Fibroblast of mammary gland (primary cell): Measurements from ENCODE around the gene DDX51.

Source experiments
- DNase-seq: peaks from one replicate; pipeline ENCODE4 v3.0.0-alpha.2; 2010; ENCODE audit warnings: low read depth
- H3K4me3 ChIP-seq: 2 replicates; pipeline ENCODE4 v1.5.1; 2011; ENCODE audit warnings: low read depth, mild to moderate bottlenecking, low read length, moderate library complexity; ENCODE audit not compliant: control insufficient read depth
- TF ChIP-seq, protein P1 (sequence below): conservative IDR thresholded peaks from 2 replicates; pipeline ENCODE4 v1.5.1; 2011; ENCODE audit warnings: low read depth, low read length, inconsistent platforms; ENCODE audit not compliant: control insufficient read depth, insufficient read depth

The DDX51 gene

DNA sequence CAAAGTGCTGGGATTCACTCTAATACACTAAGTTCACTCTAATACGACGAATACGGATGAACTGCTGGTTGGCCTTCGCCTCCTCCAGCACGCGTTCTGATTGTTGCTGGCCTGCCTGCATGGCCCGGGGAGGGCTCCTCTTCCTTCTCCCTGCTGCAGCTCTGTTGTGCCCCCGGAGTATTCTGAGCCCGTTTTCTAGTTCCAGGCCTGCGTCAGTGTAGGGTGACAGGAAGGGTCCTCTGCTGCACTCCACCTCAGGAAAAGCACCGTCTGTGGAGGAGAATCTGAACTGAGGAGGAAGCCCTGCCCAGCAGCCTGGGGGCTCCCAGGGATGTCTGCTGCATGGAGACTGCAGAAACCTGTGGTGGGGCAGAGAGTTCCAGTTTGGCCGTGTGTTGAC is 44.4 kb downstream of the DDX51 start:
- TF ChIP-seq, protein P1, sequence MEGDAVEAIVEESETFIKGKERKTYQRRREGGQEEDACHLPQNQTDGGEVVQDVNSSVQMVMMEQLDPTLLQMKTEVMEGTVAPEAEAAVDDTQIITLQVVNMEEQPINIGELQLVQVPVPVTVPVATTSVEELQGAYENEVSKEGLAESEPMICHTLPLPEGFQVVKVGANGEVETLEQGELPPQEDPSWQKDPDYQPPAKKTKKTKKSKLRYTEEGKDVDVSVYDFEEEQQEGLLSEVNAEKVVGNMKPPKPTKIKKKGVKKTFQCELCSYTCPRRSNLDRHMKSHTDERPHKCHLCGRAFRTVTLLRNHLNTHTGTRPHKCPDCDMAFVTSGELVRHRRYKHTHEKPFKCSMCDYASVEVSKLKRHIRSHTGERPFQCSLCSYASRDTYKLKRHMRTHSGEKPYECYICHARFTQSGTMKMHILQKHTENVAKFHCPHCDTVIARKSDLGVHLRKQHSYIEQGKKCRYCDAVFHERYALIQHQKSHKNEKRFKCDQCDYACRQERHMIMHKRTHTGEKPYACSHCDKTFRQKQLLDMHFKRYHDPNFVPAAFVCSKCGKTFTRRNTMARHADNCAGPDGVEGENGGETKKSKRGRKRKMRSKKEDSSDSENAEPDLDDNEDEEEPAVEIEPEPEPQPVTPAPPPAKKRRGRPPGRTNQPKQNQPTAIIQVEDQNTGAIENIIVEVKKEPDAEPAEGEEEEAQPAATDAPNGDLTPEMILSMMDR = no peak
- DNase-seq = no peak
- no peak overlapping the region for H3K4me3 ChIP-seq

DNA sequence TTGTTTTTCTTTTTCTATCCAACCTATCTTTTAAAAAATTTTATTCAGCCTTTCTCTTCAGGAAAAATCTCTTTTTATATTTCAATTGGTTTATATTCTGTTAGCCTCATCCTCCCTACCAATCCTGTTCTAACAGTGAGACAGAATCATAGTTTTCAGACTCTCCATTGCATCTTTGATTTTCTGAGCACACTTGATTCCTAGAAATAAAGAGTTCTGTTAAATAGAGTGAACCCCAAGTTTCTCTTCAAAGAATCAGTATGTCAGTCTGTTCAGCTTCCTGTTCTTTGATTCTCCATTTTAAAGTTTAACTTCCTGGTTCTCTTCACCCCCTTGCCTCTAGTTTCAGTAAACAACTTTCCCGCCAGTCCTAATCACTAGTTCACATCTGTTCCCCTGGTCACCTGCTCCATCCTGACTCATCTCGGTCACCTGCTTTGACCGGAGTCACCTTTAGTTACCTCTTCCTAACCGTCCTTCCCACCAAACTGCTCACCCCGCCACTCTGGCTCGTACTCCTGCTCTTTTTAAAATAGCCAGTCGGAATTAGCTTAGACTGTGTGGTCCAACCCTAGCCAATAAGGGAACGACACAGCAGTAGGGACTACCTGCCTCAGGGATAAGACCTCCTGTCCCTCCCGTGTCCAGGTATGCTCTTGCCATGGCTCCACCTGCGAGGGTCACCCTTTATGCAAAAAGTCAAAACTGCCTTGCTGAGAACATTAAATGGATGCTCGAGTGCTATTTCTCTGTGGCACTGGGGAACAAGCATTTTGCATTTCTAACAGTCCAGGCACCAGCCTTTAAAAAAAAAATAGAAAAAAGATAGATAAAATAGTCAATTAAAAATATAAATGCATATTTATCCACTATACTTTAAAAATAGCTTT is 48.4 kb downstream of the DDX51 start:
- DNase-seq = no peak
- H3K4me3 ChIP-seq = no peak overlapping the region
- TF ChIP-seq, protein P1 = no peak

DNA sequence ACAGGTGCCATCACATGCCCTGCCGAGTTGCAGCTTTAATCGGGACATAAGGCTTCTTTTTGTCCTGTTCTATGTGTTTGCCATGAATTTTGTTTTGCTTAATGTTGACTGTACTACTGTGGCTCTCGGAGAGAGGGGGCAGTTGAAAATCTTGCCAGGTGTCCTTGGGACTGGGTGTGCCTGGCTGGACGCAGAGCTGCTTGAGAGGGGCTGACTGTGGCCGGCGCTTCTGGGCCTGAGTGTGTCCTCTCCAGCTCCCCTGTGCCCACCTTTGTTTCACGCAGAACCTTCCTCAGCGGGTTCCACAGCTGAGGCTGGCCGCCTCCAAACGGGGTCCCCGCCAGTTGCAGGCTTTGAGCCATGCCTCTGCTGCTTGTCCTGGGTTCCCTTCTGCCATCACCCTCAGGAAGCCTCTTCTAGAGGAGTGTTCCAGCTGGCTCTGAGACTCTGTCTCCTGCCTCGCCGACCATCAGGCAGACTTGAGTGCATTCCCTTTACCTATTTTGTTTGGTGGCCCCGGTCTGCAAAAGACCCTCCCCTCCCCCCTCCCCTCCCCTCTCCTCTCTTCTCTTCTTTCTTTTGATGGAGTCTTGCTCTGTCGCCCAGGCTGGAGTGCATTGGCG is 49.7 kb downstream of the DDX51 start:
- no peak overlapping the region for H3K4me3 ChIP-seq
- TF ChIP-seq, protein P1 = no peak
- no peak for DNase-seq

DNA sequence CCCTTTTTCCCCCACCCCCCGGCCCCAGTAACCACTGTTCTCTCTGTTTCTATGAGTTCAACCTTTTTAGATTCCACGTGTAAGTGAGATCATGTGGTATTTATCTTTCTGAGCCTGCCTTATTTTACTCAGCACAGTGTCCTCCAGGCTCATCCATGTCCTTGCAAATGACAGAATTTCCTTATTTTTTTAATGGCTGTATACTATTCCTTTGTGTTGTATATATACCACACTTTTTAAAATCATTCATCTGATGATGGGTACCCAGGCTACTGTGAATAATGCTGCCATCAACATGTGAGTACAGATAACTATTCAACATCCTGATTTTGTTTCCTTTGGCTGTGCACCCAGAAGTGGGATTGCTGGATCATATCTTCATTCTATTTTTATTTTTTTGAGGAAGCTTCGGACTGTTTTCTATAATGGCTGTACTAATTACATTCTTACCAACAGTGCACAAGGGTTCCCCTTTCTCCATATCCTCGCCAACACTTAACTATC is 54.7 kb downstream of the DDX51 start:
- DNase-seq = peak; percentile 7
- TF ChIP-seq, protein P1 = no peak
- no peak overlapping the region for H3K4me3 ChIP-seq
